Mesothelial cell of epicardium (in vitro differentiated cells): ENCODE results near the gene VAV3. TPM values are rescaled to one million over a fixed set of nuclear protein-coding genes. Genes with fewer than 3 reads are reported as not detected.

Experiments
- DNase-seq, 2 experiments: peaks; one replicate each; pipeline ENCODE4 v3.0.0; 2021; ENCODE audit warnings: low spot score in 2 of 2; ENCODE audit not compliant: unreplicated experiment in 2 of 2
- H3K27ac Mint-ChIP-seq: 2 replicates; pipeline ENCODE4 v1.8.0; 2021; ENCODE audit warnings: mixed read lengths
- H3K27me3 Mint-ChIP-seq: 2 replicates; pipeline ENCODE4 v1.8.0; 2021; ENCODE audit warnings: low read depth, mixed read lengths
- H3K36me3 Mint-ChIP-seq: 2 replicates; pipeline ENCODE4 v1.8.0; 2021; ENCODE audit warnings: mixed read lengths
- H3K4me1 Mint-ChIP-seq: 2 replicates; pipeline ENCODE4 v1.8.0; 2021; ENCODE audit warnings: mixed read lengths
- H3K4me3 Mint-ChIP-seq: 2 replicates; pipeline ENCODE4 v1.8.0; 2021; ENCODE audit warnings: mild to moderate bottlenecking, moderate library complexity, mixed read lengths
- H3K9me3 Mint-ChIP-seq: 2 replicates; pipeline ENCODE4 v1.8.0; 2021; ENCODE audit warnings: mixed read lengths
- total RNA-seq: library from RNA; stranded (reverse); gene quantifications from 3 replicates; pipeline ENCODE4 v1.2.1, GENCODE V29; 2021
- TF ChIP-seq, protein P1 (sequence below): fragments of 200-600 bp; sonication (generic); IDR thresholded peaks from one replicate; pipeline ENCODE4 v1.5.0; 2021; ENCODE audit warnings: antibody characterized with exemption; ENCODE audit not compliant: unreplicated experiment

Gene VAV3
- total RNA-seq, 1 donor from 2014 or later, result 3.2 TPM

- Mint-ChIP-seq H3K36me3 (no peaks in the 10 kb centered on the region), H3K27ac (no peak overlapping the region), H3K4me3 (no peak overlapping the region), H3K9me3 (no peaks in the 10 kb centered on the region), H3K4me1 (peaks cover 9% of the 10 kb centered on the region), H3K27me3 (no peaks in the 10 kb centered on the region)
- TF ChIP-seq, protein P1, sequence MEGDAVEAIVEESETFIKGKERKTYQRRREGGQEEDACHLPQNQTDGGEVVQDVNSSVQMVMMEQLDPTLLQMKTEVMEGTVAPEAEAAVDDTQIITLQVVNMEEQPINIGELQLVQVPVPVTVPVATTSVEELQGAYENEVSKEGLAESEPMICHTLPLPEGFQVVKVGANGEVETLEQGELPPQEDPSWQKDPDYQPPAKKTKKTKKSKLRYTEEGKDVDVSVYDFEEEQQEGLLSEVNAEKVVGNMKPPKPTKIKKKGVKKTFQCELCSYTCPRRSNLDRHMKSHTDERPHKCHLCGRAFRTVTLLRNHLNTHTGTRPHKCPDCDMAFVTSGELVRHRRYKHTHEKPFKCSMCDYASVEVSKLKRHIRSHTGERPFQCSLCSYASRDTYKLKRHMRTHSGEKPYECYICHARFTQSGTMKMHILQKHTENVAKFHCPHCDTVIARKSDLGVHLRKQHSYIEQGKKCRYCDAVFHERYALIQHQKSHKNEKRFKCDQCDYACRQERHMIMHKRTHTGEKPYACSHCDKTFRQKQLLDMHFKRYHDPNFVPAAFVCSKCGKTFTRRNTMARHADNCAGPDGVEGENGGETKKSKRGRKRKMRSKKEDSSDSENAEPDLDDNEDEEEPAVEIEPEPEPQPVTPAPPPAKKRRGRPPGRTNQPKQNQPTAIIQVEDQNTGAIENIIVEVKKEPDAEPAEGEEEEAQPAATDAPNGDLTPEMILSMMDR, result no peak
- DNase-seq, result no peak
Measured at GRCh38 chr1:107793896-107794453, 171.0 kb downstream of the VAV3 start.

DNA sequence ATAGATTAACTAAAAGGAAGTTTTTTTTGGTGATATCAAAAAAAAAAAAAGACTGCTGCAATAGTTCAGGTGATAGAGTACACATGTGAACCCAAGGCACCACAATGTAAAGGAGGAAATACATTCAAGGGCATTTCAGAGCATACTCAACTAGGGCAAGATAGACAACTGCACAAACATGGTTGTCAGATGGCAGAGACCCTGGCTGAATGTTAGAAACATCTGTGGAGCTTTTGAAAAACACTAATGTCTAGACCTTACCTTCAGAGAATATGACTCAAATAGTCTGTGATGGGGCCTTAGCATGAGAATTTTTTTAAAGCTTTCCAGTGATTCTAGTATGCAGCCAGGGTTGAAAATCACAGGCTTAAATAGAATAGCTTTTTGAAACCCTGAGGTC is 173.6 kb downstream of the VAV3 start:
- Mint-ChIP-seq H3K27ac (no peak overlapping the region), H3K4me1 (peaks cover 16% of the 10 kb centered on the region), H3K9me3 (no peaks in the 10 kb centered on the region), H3K27me3 (peaks cover 13% of the 10 kb centered on the region), H3K36me3 (no peaks in the 10 kb centered on the region), H3K4me3 (no peak overlapping the region)
- no peak for DNase-seq
- TF ChIP-seq, protein P1, result no peak

GRCh38 chr1:107789817-107790524 is 175.0 kb downstream of the VAV3 start:
- Mint-ChIP-seq H3K9me3 (no peaks in the 10 kb centered on the region), H3K27ac (no peak overlapping the region), H3K36me3 (no peaks in the 10 kb centered on the region), H3K4me3 (no peak overlapping the region), H3K27me3 (peaks cover 13% of the 10 kb centered on the region), H3K4me1 (peaks cover 17% of the 10 kb centered on the region)
- TF ChIP-seq, protein P1, result no peak
- no peak for DNase-seq

DNA sequence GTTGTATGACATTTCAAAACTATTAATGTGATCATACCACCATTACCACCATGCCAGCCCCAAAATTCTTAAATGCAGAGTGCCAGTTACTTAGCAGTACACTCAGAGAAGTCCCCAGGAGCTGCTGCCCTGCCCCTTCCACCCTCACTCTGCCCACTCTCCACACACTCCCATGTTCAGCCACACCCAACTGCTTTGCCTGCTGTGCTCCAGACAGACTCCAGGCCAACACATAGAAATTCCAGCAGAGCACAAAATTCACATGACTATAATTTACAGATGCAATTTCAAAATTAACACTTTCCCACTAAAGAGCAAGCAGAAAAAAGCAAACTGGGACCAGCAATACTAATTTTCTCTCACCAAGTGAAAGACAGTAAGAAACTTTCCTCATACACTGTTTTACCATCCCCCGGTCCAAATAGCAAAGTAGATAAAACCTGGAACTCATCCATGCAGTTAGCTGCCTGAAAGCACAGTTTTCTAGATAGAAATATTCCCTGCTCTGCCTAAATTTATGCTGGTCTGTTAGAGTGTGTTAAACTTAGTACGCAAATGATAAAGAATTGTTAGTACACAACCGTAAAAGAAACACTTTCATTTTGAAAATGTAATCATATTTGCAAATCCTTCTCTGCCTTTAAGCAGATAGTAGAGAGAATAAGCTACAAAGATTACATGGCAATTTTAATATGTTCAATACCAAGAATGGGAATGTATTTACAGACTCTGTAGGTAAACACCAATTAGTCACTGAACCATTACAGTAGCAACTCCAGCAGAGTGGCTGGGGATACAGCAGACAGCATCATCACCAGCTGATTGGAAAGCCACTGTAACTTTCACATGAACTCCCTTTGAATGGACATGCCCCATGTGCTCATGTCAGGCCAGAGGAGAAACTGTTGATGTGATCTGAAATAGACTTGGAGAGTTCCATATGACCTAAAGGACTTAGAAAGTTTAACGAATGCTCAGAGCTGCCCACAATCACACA is 176.5 kb downstream of the VAV3 start:
- Mint-ChIP-seq H3K27me3 (peaks cover 13% of the 10 kb centered on the region), H3K4me1 (peaks cover 9% of the 10 kb centered on the region), H3K27ac (no peak overlapping the region), H3K36me3 (no peaks in the 10 kb centered on the region), H3K4me3 (no peak overlapping the region), H3K9me3 (no peaks in the 10 kb centered on the region)
- TF ChIP-seq, protein P1, result no peak
- no peak for DNase-seq

DNA sequence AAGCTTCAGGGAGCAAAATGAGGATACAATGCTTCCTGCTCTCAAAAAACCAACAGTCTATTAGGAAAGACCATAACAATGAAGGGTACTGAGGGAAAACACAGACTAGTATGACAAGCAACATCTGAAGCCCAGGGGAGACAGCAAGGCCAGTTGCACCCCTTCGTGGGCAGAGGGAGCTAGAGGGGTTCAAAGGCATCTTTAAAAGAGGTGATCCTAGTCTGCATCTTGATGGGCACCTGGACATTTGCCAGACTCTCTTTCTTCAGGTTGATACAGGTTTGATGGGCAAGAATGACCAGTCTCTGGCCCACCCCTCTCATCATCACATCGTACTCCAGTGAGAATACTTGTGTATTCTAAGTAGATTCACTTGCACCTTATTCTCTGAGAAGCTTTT is 177.7 kb downstream of the VAV3 start:
- TF ChIP-seq, protein P1, result no peak
- Mint-ChIP-seq H3K27me3 (peaks cover 13% of the 10 kb centered on the region), H3K9me3 (no peaks in the 10 kb centered on the region), H3K36me3 (no peaks in the 10 kb centered on the region), H3K27ac (no peak overlapping the region), H3K4me1 (peaks cover 9% of the 10 kb centered on the region), H3K4me3 (no peak overlapping the region)
- DNase-seq, result no peak
